H1 (cell line): Measurements from ENCODE around the gene CHEK2. TPM values are rescaled to one million over a fixed set of nuclear protein-coding genes. Genes with fewer than 3 reads are reported as not detected.

Source experiments
- CTCF ChIA-PET: fragments of 300-600 bp; sonication (Branson Sonifier 250); formaldehyde crosslinking; loops from one replicate; lab custom pipeline; 2021; ENCODE audit not compliant: partially characterized antibody; lab: Charles Lee
- POLR2A ChIA-PET: fragments of 300-600 bp; sonication (Branson Sonifier 250); formaldehyde crosslinking; loops from one replicate; lab custom pipeline; 2021; ENCODE audit warnings: inconsistent platforms; ENCODE audit not compliant: partially characterized antibody; lab: Charles Lee
- DNase-seq, 2 experiments: peaks; one replicate each; pipeline versions ENCODE4 v3.0.0 to v3.0.0-alpha.2; 2010 to 2022; ENCODE audit warnings: low spot score in 2 of 2, low read depth in 1 of 2, mixed read lengths in 1 of 2
- FAIRE-seq: peaks from 2 replicates; lab custom pipeline; 2011; peaks lifted over from hg19 to GRCh38; lab: Jason Lieb, UNC
- H2AFZ ChIP-seq: 2 replicates; pipeline ENCODE4 v1.8.1; 2012; ENCODE audit warnings: low read length, inconsistent platforms
- H2AK5ac ChIP-seq: 2 replicates; pipeline ENCODE4 v1.6.1; 2013; ENCODE audit warnings: low read depth, low read length
- H2BK120ac ChIP-seq: replicated peaks from 2 replicates; pipeline ENCODE3; 2013; ENCODE audit warnings: low read depth, low read length, inconsistent platforms
- H2BK12ac ChIP-seq: 2 replicates; pipeline ENCODE4 v1.6.1; 2013; ENCODE audit warnings: low read depth, low read length
- H2BK15ac ChIP-seq: 2 replicates; pipeline ENCODE4 v1.6.1; 2013; ENCODE audit warnings: low read length
- H2BK20ac ChIP-seq: 2 replicates; pipeline ENCODE4 v1.6.1; 2013; ENCODE audit warnings: low read length
- H2BK5ac ChIP-seq: 2 replicates; pipeline ENCODE4 v1.6.1; 2013; ENCODE audit warnings: low read depth, low read length
- H3K14ac ChIP-seq: 2 replicates; pipeline ENCODE4 v1.6.1; 2013; ENCODE audit warnings: inconsistent platforms; ENCODE audit not compliant: insufficient read length
- H3K18ac ChIP-seq: 2 replicates; pipeline ENCODE4 v1.6.1; 2013; ENCODE audit warnings: low read length; ENCODE audit errors: extremely low read depth
- H3K23ac ChIP-seq: 2 replicates; pipeline ENCODE4 v1.6.1; 2013; ENCODE audit warnings: inconsistent platforms; ENCODE audit not compliant: insufficient read length
- H3K23me2 ChIP-seq: 2 replicates; pipeline ENCODE4 v1.6.1; 2013; ENCODE audit warnings: low read depth, low read length
- H3K27ac ChIP-seq: 2 replicates; pipeline ENCODE4 v1.6.1; 2011; ENCODE audit warnings: low read depth, low read length, inconsistent platforms
- H3K27me3 ChIP-seq, 4 experiments: replicated peaks in 1 of 4; 1 replicate in 1 of 4; 2 replicates in 3 of 4; pipeline versions ENCODE4 v1.6.1 to v1.8.1; 2011 to 2013; ENCODE audit warnings: low read length in 3 of 4, mild to moderate bottlenecking in 3 of 4, inconsistent platforms in 2 of 4, mixed read lengths in 2 of 4, moderate library complexity in 1 of 4; ENCODE audit not compliant: control insufficient read depth in 3 of 4, insufficient read depth in 3 of 4; ENCODE audit errors: extremely low read depth in 1 of 4
- H3K36me3 ChIP-seq, 4 experiments: 2 replicates each; pipeline versions ENCODE4 v1.6.1 to v1.8.1; 2011 to 2013; ENCODE audit warnings: mild to moderate bottlenecking in 4 of 4, low read length in 3 of 4, moderate library complexity in 2 of 4, control low read depth in 1 of 4, inconsistent platforms in 1 of 4; ENCODE audit not compliant: insufficient read depth in 4 of 4, control insufficient read depth in 2 of 4
- H3K4ac ChIP-seq: replicated peaks from 2 replicates; pipeline ENCODE3; 2013; ENCODE audit warnings: low read length, low read depth, mixed read lengths, inconsistent platforms; ENCODE audit not compliant: insufficient read length
- H3K4me1 ChIP-seq, 4 experiments: replicated peaks in 1 of 4; 1 replicate in 1 of 4; 2 replicates in 3 of 4; pipeline versions ENCODE4 v1.6.1 to v1.8.1; 2011 to 2013; ENCODE audit warnings: low read length in 3 of 4, inconsistent platforms in 2 of 4, mixed read lengths in 1 of 4; ENCODE audit not compliant: insufficient read depth in 4 of 4, control insufficient read depth in 3 of 4
- H3K4me2 ChIP-seq, 2 experiments: 2 replicates each; pipeline versions ENCODE4 v1.6.1 to v1.8.1; 2011 to 2013; ENCODE audit warnings: low read depth in 2 of 2, low read length in 2 of 2, control low read depth in 1 of 2, inconsistent platforms in 1 of 2, mild to moderate bottlenecking in 1 of 2; ENCODE audit not compliant: insufficient read depth in 1 of 2
- H3K4me3 ChIP-seq, 4 experiments: fragments of 200-600, 300-600 bp in 1 of 4; sonication (generic), shearing (Covaris generic), sonication (Bioruptor Twin) in 1 of 4; 2 replicates each; pipeline versions ENCODE4 v1.5.1 to v1.8.1; 2011 to 2016; ENCODE audit warnings: low read length in 4 of 4, low read depth in 3 of 4, control low read depth in 2 of 4, inconsistent platforms in 2 of 4, mild to moderate bottlenecking in 2 of 4, mixed read lengths in 1 of 4, moderate library complexity in 1 of 4; ENCODE audit not compliant: insufficient read depth in 2 of 4; ENCODE audit errors: extremely low read depth in 1 of 4
- H3K56ac ChIP-seq: replicated peaks from 2 replicates; pipeline ENCODE3; 2013; ENCODE audit warnings: low read depth, mild to moderate bottlenecking, mixed read lengths, low read length, inconsistent platforms; ENCODE audit not compliant: insufficient read length
- H3K79me1 ChIP-seq: 2 replicates; pipeline ENCODE4 v1.6.1; 2013; ENCODE audit warnings: low read depth, low read length, control low read depth
- H3K79me2 ChIP-seq, 2 experiments: 2 replicates each; pipeline versions ENCODE4 v1.6.1 to v1.8.1; 2012 to 2013; ENCODE audit warnings: low read length in 2 of 2, mild to moderate bottlenecking in 2 of 2, inconsistent platforms in 1 of 2; ENCODE audit not compliant: insufficient read depth in 2 of 2, control insufficient read depth in 1 of 2
- H3K9ac ChIP-seq, 4 experiments: replicated peaks in 1 of 4; 1 replicate in 1 of 4; 2 replicates in 3 of 4; pipeline versions ENCODE4 v1.6.1 to v1.8.1; 2011 to 2013; ENCODE audit warnings: low read depth in 3 of 4, low read length in 3 of 4, control low read depth in 2 of 4, mild to moderate bottlenecking in 2 of 4, moderate library complexity in 2 of 4, inconsistent platforms in 1 of 4; ENCODE audit errors: extremely low read depth in 1 of 4
- H3K9me3 ChIP-seq, 2 experiments: 2 replicates each; pipeline versions ENCODE4 v1.6.1 to v1.8.1; 2012 to 2013; ENCODE audit warnings: mild to moderate bottlenecking in 2 of 2, moderate library complexity in 2 of 2, control low read depth in 1 of 2, inconsistent platforms in 1 of 2, low read depth in 1 of 2, low read length in 1 of 2, mixed read lengths in 1 of 2; ENCODE audit not compliant: insufficient read depth in 2 of 2
- H4K20me1 ChIP-seq, 2 experiments: replicated peaks in 1 of 2; 2 replicates each; pipeline versions ENCODE3 to v1.8.1; 2011 to 2013; ENCODE audit warnings: inconsistent platforms in 2 of 2, low read length in 2 of 2, mild to moderate bottlenecking in 1 of 2; ENCODE audit not compliant: insufficient read depth in 2 of 2, control insufficient read depth in 1 of 2
- H4K5ac ChIP-seq: 2 replicates; pipeline ENCODE4 v1.6.1; 2013; ENCODE audit warnings: low read length, low read depth, mixed read lengths, inconsistent platforms; ENCODE audit not compliant: insufficient read length
- H4K8ac ChIP-seq: 2 replicates; pipeline ENCODE4 v1.8.0; 2013; ENCODE audit warnings: mild to moderate bottlenecking, moderate library complexity, low read length, inconsistent platforms; ENCODE audit not compliant: insufficient read depth; ENCODE audit errors: extremely low read depth
- H4K91ac ChIP-seq: replicated peaks from 2 replicates; pipeline ENCODE3; 2013; ENCODE audit warnings: low read length, mixed read lengths, inconsistent platforms; ENCODE audit not compliant: insufficient read length
- ATF3 ChIP-seq: IDR thresholded peaks from 2 replicates; pipeline ENCODE4 v1.6.1; 2011; ENCODE audit warnings: low read depth, mild to moderate bottlenecking, low read length; ENCODE audit not compliant: insufficient read depth
- BCL11A ChIP-seq, 2 experiments: IDR thresholded peaks; one replicate each; pipeline ENCODE4 v1.6.1; 2011; ENCODE audit warnings: low read depth in 2 of 2, low read length in 2 of 2, mild to moderate bottlenecking in 2 of 2
- HDAC2 ChIP-seq, 2 experiments: fragments of 300-600 bp in 1 of 2; sonication (generic) in 1 of 2; IDR thresholded peaks; 2 replicates each; pipeline ENCODE4 v1.6.1; 2011 to 2012; ENCODE audit warnings: low read depth in 2 of 2, low read length in 2 of 2, mild to moderate bottlenecking in 2 of 2, moderate library complexity in 2 of 2, borderline replicate concordance in 1 of 2, inconsistent platforms in 1 of 2
- SAP30 ChIP-seq: fragments of 300-600 bp; sonication (generic); IDR thresholded peaks from 2 replicates; pipeline ENCODE4 v1.7.1; 2012; ENCODE audit warnings: low read length, moderate library complexity, mild to moderate bottlenecking, inconsistent platforms; ENCODE audit not compliant: insufficient read depth, insufficient replicate concordance
- WGBS, 2 experiments: shearing (Covaris generic) in 1 of 2; methylation state at CpG; one replicate each; pipeline versions ENCODE4 v1.1.6 to v1.1.7; 2013 to 2015; ENCODE audit warnings: low lambda C conversion rate in 2 of 2, mixed read lengths in 2 of 2, inconsistent platforms in 1 of 2, low coverage in 1 of 2, missing lambda C conversion rate in 1 of 2; ENCODE audit not compliant: insufficient replicate concordance in 2 of 2, insufficient coverage in 1 of 2, insufficient read length in 1 of 2; ENCODE audit errors: extremely low coverage in 1 of 2, missing lambda C conversion rate in 1 of 2; 5-methylcytosine and 5-hydroxymethylcytosine counted together
- polyA plus RNA-seq, 7 experiments: library from polyadenylated mRNA; depleted of rRNA in 3 of 7; stranded (reverse) in 5 of 7; unstranded in 2 of 7; fragments of >200 nt in 5 of 7; fragments of 200-250 nt in 2 of 7; gene quantifications; 1 replicate in 5 of 7; 2 replicates in 1 of 7; 4 replicates in 1 of 7; pipeline versions ENCODE4 v1.2.1 to v1.2.3, GENCODE V29; 2011 to 2013; ENCODE audit warnings: missing spikeins in 2 of 7, mixed read lengths in 2 of 7
- total RNA-seq: library from RNA; stranded (reverse); fragmentation: NEBNext Ultra II Directional; extraction: Animal tissue kit (Norgen Biotek cat#: 25700); gene quantifications from 2 replicates; pipeline ENCODE4 v1.2.1, GENCODE V29; 2021

Gene CHEK2
- total and polyA plus RNA-seq, 2 of the 8 experiments (the other 6 are each of a cell fraction or from before 2014, with no cell fraction given): 74.9 to 89.5 TPM

GRCh38 chr22:28702891-28703290 lies 38.7 kb downstream of the CHEK2 start:
- Histone ChIP-seq H3K18ac (no peak overlapping the region), H2BK15ac (no peak overlapping the region), H3K4ac (no peak overlapping the region), H4K91ac (no peak overlapping the region), H4K5ac (no peak overlapping the region), H2BK12ac (no peak overlapping the region), H3K14ac (no peak overlapping the region), H2BK20ac (no peak overlapping the region), H3K56ac (no peak overlapping the region), H3K4me1 (no peaks in the 10 kb centered on the region), H4K20me1 (peaks cover 0 to 4% of the 10 kb centered on the region in 2 experiments), H3K9ac (no peak overlapping the region), H2BK5ac (no peak overlapping the region), H3K4me2 (no peak overlapping the region), H3K4me3 (no peak overlapping the region), H3K23me2 (no peaks in the 10 kb centered on the region; the same call in 1 of the 2 replicates), H3K23ac (no peak overlapping the region), H2AK5ac (no peak overlapping the region), H2BK120ac (no peak overlapping the region), H3K36me3 (peaks cover 0 to 20% (median 7%) of the 10 kb centered on the region in 4 experiments; a peak in 4 of 8 replicates), H3K27ac (no peak overlapping the region), H3K9me3 (no peaks in the 10 kb centered on the region), H3K79me1 (no peaks in the 10 kb centered on the region), H4K8ac (no peak overlapping the region), H2AFZ (no peak overlapping the region), H3K27me3 (no peaks in the 10 kb centered on the region), H3K79me2 (no peaks in the 10 kb centered on the region)
- ChIA-PET POLR2A (no interaction called here), CTCF (no interaction called here)
- 100% methylated on average over 2 of the region's 2 CpGs; no CpG with 5 or more reads in 1 of the 2 experiments for WGBS, 2 experiments
- TF ChIP-seq ATF3 (no peak), HDAC2 (IDR thresholded peaks at IDR 0.05; ENCODE audit: borderline replicate concordance in 1 of 2, low read depth in 2 of 2, low read length in 2 of 2) (no peak), BCL11A (IDR thresholded peaks at IDR 0.05; ENCODE audit: low read depth in 2 of 2, low read length in 2 of 2) (no peak), SAP30 (no peak)
- DNase-seq (no peak), FAIRE-seq (no peak)
